ENCODE data around the gene ROBO3. TPM values are rescaled to one million over a fixed set of nuclear protein-coding genes. Genes with fewer than 3 reads are reported as not detected.

The ROBO3 gene
- 10 to 100 TPM in 2 of 3 donors, 1 to 10 TPM in 1; 9.7 to 11.6 (median 10.4) TPM for total RNA-seq

- Mint-ChIP-seq H3K27me3 (ENCODE audit: low read depth) (peaks cover 97% of the 10 kb centered on the region), H3K4me3 (no peak within 1 kb of the TSS), H3K36me3 (ENCODE audit: insufficient read depth) (no peaks in the 10 kb centered on the region), H3K4me1 (ENCODE audit: low read depth) (peaks cover 42% of the 10 kb centered on the region), H3K9me3 (no peaks in the 10 kb centered on the region)
- no peak for DNase-seq
- no peak for ATAC-seq
Observed at GRCh38 chr11:124865181-124865901, at the start of gene ROBO3. Gene ROBO3, plus strand, starts transcription at chr11:124865432. Its CDS starts 146 bp downstream, at chr11:124865578.

DNA sequence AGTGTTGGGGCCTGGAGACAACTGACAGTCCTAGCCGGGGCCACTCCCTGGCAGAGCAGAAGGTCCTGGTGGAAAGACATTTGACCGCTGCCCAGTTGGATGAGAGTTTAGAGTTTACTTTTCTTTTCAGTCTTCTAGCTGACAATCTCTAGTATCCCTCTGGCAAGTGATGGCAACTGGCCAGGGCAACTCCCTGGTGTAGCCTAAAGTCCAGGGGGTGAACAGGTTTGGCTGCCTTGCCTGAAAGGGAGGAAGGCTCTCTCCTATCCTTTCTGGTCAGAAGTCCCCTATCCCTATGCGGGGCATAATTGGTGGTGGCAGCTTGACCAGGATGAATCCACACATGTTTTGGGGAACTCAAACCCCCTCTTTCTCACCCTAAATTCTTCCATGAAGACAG, 48.2 kb upstream of the ROBO3 start:
- Mint-ChIP-seq H3K36me3 (ENCODE audit: insufficient read depth) (no peaks in the 10 kb centered on the region), H3K4me1 (ENCODE audit: low read depth) (no peaks in the 10 kb centered on the region), H3K27me3 (ENCODE audit: low read depth) (peaks cover 40% of the 10 kb centered on the region), H3K4me3 (no peak overlapping the region), H3K9me3 (no peaks in the 10 kb centered on the region)
- ATAC-seq (no peak), DNase-seq (no peak)

GRCh38 chr11:124821995-124822730, 43.1 kb upstream of the ROBO3 start:
- H3K9me3 Mint-ChIP-seq, result no peaks in the 10 kb centered on the region
- no peaks in the 10 kb centered on the region for H3K36me3 Mint-ChIP-seq (ENCODE audit: insufficient read depth)
- DNase-seq, result no peak
- H3K4me3 Mint-ChIP-seq, result no peak overlapping the region
- ATAC-seq, result no peak
- H3K4me1 Mint-ChIP-seq (ENCODE audit: low read depth), result no peaks in the 10 kb centered on the region
- H3K27me3 Mint-ChIP-seq (ENCODE audit: low read depth), result peaks cover 39% of the 10 kb centered on the region

DNA sequence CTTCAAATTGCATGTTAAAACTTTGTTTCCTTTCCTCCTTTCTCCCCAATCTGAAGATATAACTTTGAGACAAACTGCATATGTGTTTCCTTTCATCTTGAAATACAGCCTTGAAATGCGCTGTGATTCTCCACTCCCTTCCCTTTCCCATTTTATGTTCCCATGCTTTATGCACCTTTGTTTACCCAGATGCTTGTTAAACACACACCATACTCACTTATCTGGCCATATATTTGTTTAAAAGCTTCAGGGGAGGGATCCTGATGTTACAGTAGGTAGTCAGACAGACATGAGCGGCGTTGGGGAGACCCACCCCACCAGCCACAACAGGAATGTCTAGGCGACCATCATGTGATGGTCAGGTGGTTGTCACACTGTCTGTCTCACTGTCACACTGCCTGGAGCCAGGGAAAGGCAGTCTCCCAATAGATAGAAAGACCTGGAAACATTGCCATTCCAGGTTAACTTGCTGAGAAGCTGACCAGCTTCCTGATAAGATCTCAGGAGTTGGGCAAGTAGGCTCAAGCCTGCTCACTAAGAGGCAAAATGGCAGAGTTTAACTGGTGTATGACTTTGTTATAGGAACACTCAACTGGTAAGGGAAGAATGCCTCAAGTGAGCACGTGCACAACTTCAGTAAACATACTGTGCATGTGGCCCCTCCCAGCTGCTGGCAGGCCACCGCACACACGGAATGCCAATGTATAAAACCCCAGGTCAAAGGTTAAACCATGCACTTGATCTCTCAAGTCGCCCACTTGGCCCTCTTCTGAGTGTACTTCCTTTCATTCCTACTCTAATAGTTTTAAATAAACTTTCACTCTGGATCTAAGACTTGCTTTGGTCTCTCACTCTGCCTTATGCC, 41.5 kb upstream of the ROBO3 start:
- ATAC-seq (no peak), DNase-seq (no peak)
- no peak overlapping the region for H3K4me3 Mint-ChIP-seq
- H3K9me3 Mint-ChIP-seq, result no peaks in the 10 kb centered on the region
- H3K27me3 Mint-ChIP-seq (ENCODE audit: low read depth), result peaks cover 30% of the 10 kb centered on the region
- no peaks in the 10 kb centered on the region for H3K4me1 Mint-ChIP-seq (ENCODE audit: low read depth)
- H3K36me3 Mint-ChIP-seq (ENCODE audit: insufficient read depth), result no peaks in the 10 kb centered on the region

- ATAC-seq (no peak), DNase-seq (no peak)
- H3K9me3 Mint-ChIP-seq, result no peaks in the 10 kb centered on the region
- no peak overlapping the region for H3K4me3 Mint-ChIP-seq
- no peaks in the 10 kb centered on the region for H3K36me3 Mint-ChIP-seq (ENCODE audit: insufficient read depth)
- peaks cover 17% of the 10 kb centered on the region for H3K27me3 Mint-ChIP-seq (ENCODE audit: low read depth)
- H3K4me1 Mint-ChIP-seq (ENCODE audit: low read depth), result no peaks in the 10 kb centered on the region
Observed at GRCh38 chr11:124825876-124826275, 39.4 kb upstream of the ROBO3 start.

GRCh38 chr11:124829986-124830385, 35.2 kb upstream of the ROBO3 start:
- H3K27me3 Mint-ChIP-seq (ENCODE audit: low read depth), result peaks cover 9% of the 10 kb centered on the region
- no peak for ATAC-seq
- H3K9me3 Mint-ChIP-seq, result no peaks in the 10 kb centered on the region
- no peaks in the 10 kb centered on the region for H3K4me1 Mint-ChIP-seq (ENCODE audit: low read depth)
- H3K36me3 Mint-ChIP-seq (ENCODE audit: insufficient read depth), result no peaks in the 10 kb centered on the region
- no peak overlapping the region for H3K4me3 Mint-ChIP-seq
- no peak for DNase-seq

DNA sequence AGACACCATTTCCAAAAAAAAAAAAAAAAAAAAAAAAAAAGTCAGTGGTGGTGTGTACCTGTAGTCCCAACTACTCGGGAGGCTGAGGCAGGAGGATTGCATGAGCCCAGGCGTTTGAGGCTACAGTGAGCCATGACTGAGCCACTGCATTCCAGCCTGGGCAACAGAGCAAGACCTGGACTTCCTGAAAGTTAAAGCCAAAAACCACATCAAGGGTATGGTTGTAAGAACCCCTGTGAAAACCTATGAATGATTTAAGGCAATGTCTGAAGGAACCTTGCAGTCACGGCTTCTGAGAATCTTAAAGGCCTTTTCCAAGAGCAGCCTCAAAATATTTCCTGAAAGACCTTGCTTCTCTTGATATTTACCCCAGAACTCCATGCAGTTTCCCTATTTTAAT, 34.5 kb upstream of the ROBO3 start:
- no peak for ATAC-seq
- H3K4me3 Mint-ChIP-seq, result no peak overlapping the region
- H3K9me3 Mint-ChIP-seq, result no peaks in the 10 kb centered on the region
- no peaks in the 10 kb centered on the region for H3K36me3 Mint-ChIP-seq (ENCODE audit: insufficient read depth)
- no peak for DNase-seq
- H3K27me3 Mint-ChIP-seq (ENCODE audit: low read depth), result peaks cover 5% of the 10 kb centered on the region
- H3K4me1 Mint-ChIP-seq (ENCODE audit: low read depth), result no peaks in the 10 kb centered on the region

- no peak for ATAC-seq
- H3K36me3 Mint-ChIP-seq (ENCODE audit: insufficient read depth), result no peaks in the 10 kb centered on the region
- no peak for DNase-seq
- H3K27me3 Mint-ChIP-seq (ENCODE audit: low read depth), result peaks cover 12% of the 10 kb centered on the region
- H3K9me3 Mint-ChIP-seq, result no peaks in the 10 kb centered on the region
- H3K4me1 Mint-ChIP-seq (ENCODE audit: low read depth), result peaks cover 5% of the 10 kb centered on the region
- H3K4me3 Mint-ChIP-seq, result no peak overlapping the region
Observed at GRCh38 chr11:124831897-124832296, 33.3 kb upstream of the ROBO3 start.

- Mint-ChIP-seq H3K9me3 (no peaks in the 10 kb centered on the region), H3K27me3 (ENCODE audit: low read depth) (peaks cover 14% of the 10 kb centered on the region), H3K4me1 (ENCODE audit: low read depth) (peaks cover 6% of the 10 kb centered on the region), H3K4me3 (no peak overlapping the region), H3K36me3 (ENCODE audit: insufficient read depth) (no peaks in the 10 kb centered on the region)
- DNase-seq (no peak), ATAC-seq (no peak)
Observed at GRCh38 chr11:124832571-124832970, 32.7 kb upstream of the ROBO3 start.

GRCh38 chr11:124834526-124835180, 30.6 kb upstream of the ROBO3 start:
- no peak for ATAC-seq
- no peak overlapping the region for H3K4me3 Mint-ChIP-seq
- DNase-seq, result no peak
- peaks cover 6% of the 10 kb centered on the region for H3K4me1 Mint-ChIP-seq (ENCODE audit: low read depth)
- no peaks in the 10 kb centered on the region for H3K9me3 Mint-ChIP-seq
- H3K36me3 Mint-ChIP-seq (ENCODE audit: insufficient read depth), result no peaks in the 10 kb centered on the region
- peaks cover 29% of the 10 kb centered on the region for H3K27me3 Mint-ChIP-seq (ENCODE audit: low read depth)

- H3K4me1 Mint-ChIP-seq (ENCODE audit: low read depth), result peaks cover 9% of the 10 kb centered on the region
- H3K9me3 Mint-ChIP-seq, result no peaks in the 10 kb centered on the region
- no peak for ATAC-seq
- H3K4me3 Mint-ChIP-seq, result peak overlapping the region; percentile 60
- H3K27me3 Mint-ChIP-seq (ENCODE audit: low read depth), result peaks cover 40% of the 10 kb centered on the region
- H3K36me3 Mint-ChIP-seq (ENCODE audit: insufficient read depth), result no peaks in the 10 kb centered on the region
- no peak for DNase-seq
Observed at GRCh38 chr11:124835918-124836317, 29.3 kb upstream of the ROBO3 start.

- peak in 1 of 2 donors; percentile 20 for ATAC-seq
- no peaks in the 10 kb centered on the region for H3K9me3 Mint-ChIP-seq
- peaks cover 9% of the 10 kb centered on the region for H3K4me1 Mint-ChIP-seq (ENCODE audit: low read depth)
- no peaks in the 10 kb centered on the region for H3K36me3 Mint-ChIP-seq (ENCODE audit: insufficient read depth)
- DNase-seq, result no peak
- peaks cover 55% of the 10 kb centered on the region for H3K27me3 Mint-ChIP-seq (ENCODE audit: low read depth)
- H3K4me3 Mint-ChIP-seq, result no peak overlapping the region
Observed at GRCh38 chr11:124837491-124837856, 27.8 kb upstream of the ROBO3 start.

- peaks cover 10% of the 10 kb centered on the region for H3K4me1 Mint-ChIP-seq (ENCODE audit: low read depth)
- H3K4me3 Mint-ChIP-seq, result no peak overlapping the region
- peaks cover 66% of the 10 kb centered on the region for H3K27me3 Mint-ChIP-seq (ENCODE audit: low read depth)
- no peaks in the 10 kb centered on the region for H3K9me3 Mint-ChIP-seq
- DNase-seq, result no peak
- ATAC-seq, result no peak
- H3K36me3 Mint-ChIP-seq (ENCODE audit: insufficient read depth), result no peaks in the 10 kb centered on the region
Observed at GRCh38 chr11:124838805-124839127, 26.5 kb upstream of the ROBO3 start.

All from activated T-cell treated with anti-CD3 and anti-CD28 coated beads, Interleukin-2, amount 50 U/mL, for 4 hours (primary cell).